HAP-1 (cell line): ENCODE data around the gene GBP7.

Experiments
- DNase-seq, 2 experiments: peaks; one replicate each; pipeline ENCODE4 v3.0.0-alpha.2; 2016 to 2020; ENCODE audit warnings: low spot score in 2 of 2
- H3K27me3 ChIP-seq: fragments of 250-450 bp; sonication (Bioruptor Pico); 2 replicates; pipeline ENCODE4 v1.5.1; 2020; ENCODE audit warnings: low read depth, mild to moderate bottlenecking, moderate library complexity
- H3K36me3 ChIP-seq: fragments of 250-450 bp; sonication (Bioruptor Pico); replicated peaks from 2 replicates; pipeline ENCODE4 v1.5.1; 2020; ENCODE audit warnings: mild to moderate bottlenecking
- H3K4me1 ChIP-seq: fragments of 250-450 bp; sonication (Bioruptor Pico); 2 replicates; pipeline ENCODE4 v1.5.1; 2020; ENCODE audit warnings: mild to moderate bottlenecking
- H3K4me3 ChIP-seq: fragments of 250-450 bp; sonication (Bioruptor Pico); 2 replicates; pipeline ENCODE4 v1.5.1; 2020; ENCODE audit warnings: mild to moderate bottlenecking, moderate library complexity
- H3K9me3 ChIP-seq: fragments of 250-450 bp; sonication (Bioruptor Pico); 2 replicates; pipeline ENCODE4 v1.5.1; 2020; ENCODE audit warnings: mild to moderate bottlenecking, moderate library complexity
- in situ Hi-C: fragments of 300-500 bp; cut with MboI; formaldehyde crosslinking; loops from 3 replicates; pipeline ENCODE4 v1.14.3; 2020; ENCODE audit warnings: low sequenced_read_pairs, inconsistent platforms, mixed read lengths

GBP7 gene

GRCh38 chr1:89198081-89198480, 22.3 kb upstream of the GBP7 start:
- no peak for DNase-seq
- no peaks in the 10 kb centered on the region for H3K36me3 ChIP-seq
- H3K9me3 ChIP-seq, result no peaks in the 10 kb centered on the region
- no peaks in the 10 kb centered on the region for H3K4me1 ChIP-seq
- peaks cover 10% of the 10 kb centered on the region; the same call in 1 of the 2 replicates for H3K27me3 ChIP-seq
- no peak overlapping the region for H3K4me3 ChIP-seq
- in situ Hi-C loops, result no loop called here

- no peak for DNase-seq
- in situ Hi-C loops, result no loop called here
- Histone ChIP-seq H3K27me3 (peaks cover 10% of the 10 kb centered on the region; the same call in 1 of the 2 replicates), H3K4me3 (no peak overlapping the region), H3K4me1 (no peaks in the 10 kb centered on the region), H3K36me3 (no peaks in the 10 kb centered on the region), H3K9me3 (no peaks in the 10 kb centered on the region)
These were observed 19.7 kb upstream of the GBP7 start for GRCh38 chr1:89195476-89195875.

GRCh38 chr1:89191314-89191713, 15.5 kb upstream of the GBP7 start:
- Histone ChIP-seq H3K4me3 (no peak overlapping the region), H3K36me3 (no peaks in the 10 kb centered on the region), H3K27me3 (no peaks in the 10 kb centered on the region), H3K9me3 (no peaks in the 10 kb centered on the region), H3K4me1 (no peaks in the 10 kb centered on the region)
- in situ Hi-C loops, result no loop called here
- DNase-seq, result no peak

GRCh38 chr1:89190017-89190416, 14.2 kb upstream of the GBP7 start:
- Histone ChIP-seq H3K9me3 (no peaks in the 10 kb centered on the region), H3K36me3 (no peaks in the 10 kb centered on the region), H3K4me1 (no peaks in the 10 kb centered on the region), H3K4me3 (no peak overlapping the region), H3K27me3 (no peaks in the 10 kb centered on the region)
- in situ Hi-C loops, result no loop called here
- DNase-seq, result no peak

GRCh38 chr1:89179343-89179742, 3.5 kb upstream of the GBP7 start:
- Histone ChIP-seq H3K4me3 (no peak overlapping the region), H3K36me3 (no peaks in the 10 kb centered on the region), H3K4me1 (no peaks in the 10 kb centered on the region), H3K27me3 (0 out of 2 replicates have a peak, but pooled peaks cover 4% of the 10 kb centered on the region), H3K9me3 (no peaks in the 10 kb centered on the region)
- in situ Hi-C loops, result no loop called here
- DNase-seq, result no peak

- Histone ChIP-seq H3K36me3 (no peaks in the 10 kb centered on the region), H3K9me3 (no peaks in the 10 kb centered on the region), H3K27me3 (0 out of 2 replicates have a peak, but pooled peaks cover 4% of the 10 kb centered on the region), H3K4me3 (no peak overlapping the region), H3K4me1 (no peaks in the 10 kb centered on the region)
- in situ Hi-C loops, result no loop called here
- DNase-seq, result no peak
These were observed 1.2 kb upstream of the GBP7 start for GRCh38 chr1:89176971-89177370.

- DNase-seq, result no peak
- in situ Hi-C loops, result no loop called here
- Histone ChIP-seq H3K4me3 (no peak overlapping the region), H3K27me3 (0 out of 2 replicates have a peak, but pooled peaks cover 4% of the 10 kb centered on the region), H3K36me3 (no peaks in the 10 kb centered on the region), H3K9me3 (no peaks in the 10 kb centered on the region), H3K4me1 (no peaks in the 10 kb centered on the region)
These were observed 1.3 kb downstream of the GBP7 start for GRCh38 chr1:89174491-89174890.

GRCh38 chr1:89172468-89173143, 3.2 kb downstream of the GBP7 start:
- Histone ChIP-seq H3K4me3 (no peak overlapping the region), H3K27me3 (0 out of 2 replicates have a peak, but pooled peaks cover 2% of the 10 kb centered on the region), H3K36me3 (no peaks in the 10 kb centered on the region), H3K9me3 (no peaks in the 10 kb centered on the region), H3K4me1 (no peaks in the 10 kb centered on the region)
- DNase-seq, result no peak
- in situ Hi-C loops, result no loop called here

GRCh38 chr1:89171067-89171438, 4.8 kb downstream of the GBP7 start:
- in situ Hi-C loops, result no loop called here
- Histone ChIP-seq H3K4me1 (no peaks in the 10 kb centered on the region), H3K9me3 (no peaks in the 10 kb centered on the region), H3K4me3 (no peak overlapping the region), H3K36me3 (no peaks in the 10 kb centered on the region), H3K27me3 (no peaks in the 10 kb centered on the region)
- DNase-seq, result no peak

- Histone ChIP-seq H3K9me3 (no peaks in the 10 kb centered on the region), H3K36me3 (no peaks in the 10 kb centered on the region), H3K4me1 (no peaks in the 10 kb centered on the region), H3K4me3 (no peak overlapping the region), H3K27me3 (no peaks in the 10 kb centered on the region)
- in situ Hi-C loops, result no loop called here
- no peak for DNase-seq
These were observed 5.4 kb downstream of the GBP7 start for GRCh38 chr1:89170170-89171066.

GRCh38 chr1:89169166-89169565, 6.6 kb downstream of the GBP7 start:
- Histone ChIP-seq H3K36me3 (no peaks in the 10 kb centered on the region), H3K27me3 (no peaks in the 10 kb centered on the region), H3K4me1 (no peaks in the 10 kb centered on the region), H3K9me3 (no peaks in the 10 kb centered on the region), H3K4me3 (no peak overlapping the region)
- DNase-seq, result no peak
- in situ Hi-C loops, result no loop called here

- Histone ChIP-seq H3K27me3 (no peaks in the 10 kb centered on the region), H3K4me1 (no peaks in the 10 kb centered on the region), H3K4me3 (no peak overlapping the region), H3K9me3 (no peaks in the 10 kb centered on the region), H3K36me3 (no peaks in the 10 kb centered on the region)
- in situ Hi-C loops, result no loop called here
- no peak for DNase-seq
These were observed 8.1 kb downstream of the GBP7 start for GRCh38 chr1:89167590-89168230.

- H3K4me3 ChIP-seq, result no peak overlapping the region
- H3K4me1 ChIP-seq, result no peaks in the 10 kb centered on the region
- DNase-seq, result no peak
- H3K36me3 ChIP-seq, result no peaks in the 10 kb centered on the region
- no peaks in the 10 kb centered on the region for H3K27me3 ChIP-seq
- in situ Hi-C loops, result no loop called here
- H3K9me3 ChIP-seq, result no peaks in the 10 kb centered on the region
These were observed 9.1 kb downstream of the GBP7 start for GRCh38 chr1:89166705-89167104.

- in situ Hi-C loops, result no loop called here
- H3K4me3 ChIP-seq, result no peak overlapping the region
- DNase-seq, result no peak
These were observed 10.0 kb downstream of the GBP7 start for GRCh38 chr1:89165811-89166210.

More at GRCh38 chr1:89165811-89166210, 10.0 kb downstream of the GBP7 start:
- H3K9me3 ChIP-seq, result no peaks in the 10 kb centered on the region
- no peaks in the 10 kb centered on the region for H3K27me3 ChIP-seq
- no peaks in the 10 kb centered on the region for H3K36me3 ChIP-seq
- no peaks in the 10 kb centered on the region for H3K4me1 ChIP-seq
